ENCODE results near the gene STX17.

The STX17 gene

GRCh38 chr9:99936947-99937587 lies 30.6 kb downstream of the STX17 start:
- no peak for TF ChIP-seq CTCF (IDR thresholded peaks at IDR 0.05; ENCODE audit: low read depth, low read length, missing control alignments)
- no peak for DNase-seq (ENCODE audit: low read depth)
- H3K4me3 ChIP-seq (ENCODE audit: low read depth, low read length), result no peak overlapping the region
- in situ Hi-C loops (cut with HindIII; ENCODE audit: low sequenced_read_pairs), result no loop called here

GRCh38 chr9:99947395-99947794 lies 40.9 kb downstream of the STX17 start:
- no peak overlapping the region for H3K4me3 ChIP-seq (ENCODE audit: low read depth, low read length)
- in situ Hi-C loops (cut with HindIII; ENCODE audit: low sequenced_read_pairs), result no loop called here
- DNase-seq (ENCODE audit: low read depth), result no peak
- peak; percentile 23 for TF ChIP-seq CTCF (IDR thresholded peaks at IDR 0.05; ENCODE audit: low read depth, low read length, missing control alignments)

GRCh38 chr9:99948482-99948881 lies 42.0 kb downstream of the STX17 start:
- H3K4me3 ChIP-seq (ENCODE audit: low read depth, low read length), result no peak overlapping the region
- DNase-seq (ENCODE audit: low read depth), result no peak
- in situ Hi-C loops (cut with HindIII; ENCODE audit: low sequenced_read_pairs), result no loop called here
- no peak for TF ChIP-seq CTCF (IDR thresholded peaks at IDR 0.05; ENCODE audit: low read depth, low read length, missing control alignments)

GRCh38 chr9:99948896-99949295 lies 42.4 kb downstream of the STX17 start:
- in situ Hi-C loops (cut with HindIII; ENCODE audit: low sequenced_read_pairs), result no loop called here
- no peak overlapping the region for H3K4me3 ChIP-seq (ENCODE audit: low read depth, low read length)
- TF ChIP-seq CTCF (IDR thresholded peaks at IDR 0.05; ENCODE audit: low read depth, low read length, missing control alignments), result no peak
- DNase-seq (ENCODE audit: low read depth), result peak; percentile 27

- H3K4me3 ChIP-seq (ENCODE audit: low read depth, low read length), result no peak overlapping the region
- no peak for TF ChIP-seq CTCF (IDR thresholded peaks at IDR 0.05; ENCODE audit: low read depth, low read length, missing control alignments)
- in situ Hi-C loops (cut with HindIII; ENCODE audit: low sequenced_read_pairs), result no loop called here
- DNase-seq (ENCODE audit: low read depth), result no peak
Measured at GRCh38 chr9:99953861-99954507, 47.5 kb downstream of the STX17 start.

GRCh38 chr9:99954819-99955218 lies 48.4 kb downstream of the STX17 start:
- in situ Hi-C loops (cut with HindIII; ENCODE audit: low sequenced_read_pairs), result no loop called here
- no peak for TF ChIP-seq CTCF (IDR thresholded peaks at IDR 0.05; ENCODE audit: low read depth, low read length, missing control alignments)
- no peak overlapping the region for H3K4me3 ChIP-seq (ENCODE audit: low read depth, low read length)
- no peak for DNase-seq (ENCODE audit: low read depth)
